Peyer's patch (tissue), 4 donors: ENCODE measurements around the gene PRPS1L1. TPM values are rescaled to one million over a fixed set of nuclear protein-coding genes. Genes with fewer than 3 reads are reported as not detected.

Experiments used
- DNase-seq, 3 donors: peaks; one replicate each; pipeline ENCODE4 v3.0.0-alpha.2; 2017 to 2019
- H3K27ac ChIP-seq, 4 donors: fragments of 200-600 bp; sonication (generic); one replicate each; pipeline ENCODE4 v1.5.1; 2016 to 2019
- H3K27me3 ChIP-seq, 2 donors: fragments of 200-600 bp; sonication (generic); one replicate each; pipeline ENCODE4 v1.5.1; 2019
- H3K36me3 ChIP-seq, 3 donors: fragments of 200-600 bp; sonication (generic); one replicate each; pipeline ENCODE4 v1.5.1; 2016 to 2019
- H3K4me1 ChIP-seq, 4 donors: fragments of 200-600 bp; sonication (generic); one replicate each; pipeline ENCODE4 v1.5.1; 2016 to 2019
- H3K4me3 ChIP-seq, 4 donors: fragments of 200-600 bp; sonication (generic); 1 replicate in 3 of 4; 2 replicates in 1 of 4; pipeline ENCODE4 v1.5.1; 2016 to 2019; ENCODE audit warnings: mild to moderate bottlenecking in 1 of 4
- H3K9me3 ChIP-seq, 4 donors: fragments of 200-600 bp; sonication (generic); one replicate each; pipeline ENCODE4 v1.5.1; 2016 to 2019; ENCODE audit warnings: mild to moderate bottlenecking in 1 of 4
- POLR2A ChIP-seq, 2 donors: fragments of 450-650 bp; IDR thresholded peaks; one replicate each; pipeline ENCODE4 v1.5.1; 2017; ENCODE audit warnings: antibody characterized with exemption in 2 of 2, mild to moderate bottlenecking in 2 of 2, moderate library complexity in 2 of 2
- total RNA-seq, 4 donors: library from RNA; depleted of rRNA; stranded (reverse); fragments of >200 nt; gene quantifications; one replicate each; pipeline ENCODE4 v1.1.0, GENCODE V29; 2016
- TF ChIP-seq, protein P1 (sequence below), 6 experiments: fragments of 450-650 bp in 4 of 6; fragments of 200-600 bp in 2 of 6; sonication (generic) in 1 of 6; IDR thresholded peaks; one replicate each; pipeline ENCODE4 v1.5.1; 2017 to 2019; ENCODE audit warnings: antibody characterized with exemption in 6 of 6, mild to moderate bottlenecking in 3 of 6, moderate library complexity in 1 of 6

PRPS1L1 gene
- total RNA-seq, 4 donors from 2014 or later, result not detected

DNA sequence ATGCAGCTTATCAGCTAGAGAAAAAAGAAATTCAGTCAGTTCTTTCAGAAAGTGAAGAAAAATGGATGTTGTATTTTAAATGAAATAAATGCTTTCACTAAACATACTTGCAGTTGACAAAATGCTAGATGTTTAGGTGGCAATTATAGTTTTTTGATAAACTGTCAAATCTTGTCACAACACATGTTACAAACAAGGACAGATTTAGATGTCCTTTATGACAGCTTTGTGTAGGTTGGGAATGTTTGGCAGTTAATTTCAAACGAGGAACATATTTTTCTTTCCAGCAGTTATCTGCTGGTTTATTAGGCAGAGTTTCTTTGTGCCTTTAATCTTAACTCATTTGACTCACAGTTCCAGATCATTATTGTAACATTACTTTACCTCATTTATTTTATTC is 3.1 kb upstream of the PRPS1L1 start:
- H3K9me3 ChIP-seq, result no peaks in the 10 kb centered on the region
- H3K4me1 ChIP-seq, result no peaks in the 10 kb centered on the region
- H3K36me3 ChIP-seq, result no peaks in the 10 kb centered on the region
- DNase-seq, result no peak
- H3K27me3 ChIP-seq, result no peaks in the 10 kb centered on the region
- no peak overlapping the region for H3K4me3 ChIP-seq
- H3K27ac ChIP-seq, result no peak overlapping the region
- TF ChIP-seq, protein P1, sequence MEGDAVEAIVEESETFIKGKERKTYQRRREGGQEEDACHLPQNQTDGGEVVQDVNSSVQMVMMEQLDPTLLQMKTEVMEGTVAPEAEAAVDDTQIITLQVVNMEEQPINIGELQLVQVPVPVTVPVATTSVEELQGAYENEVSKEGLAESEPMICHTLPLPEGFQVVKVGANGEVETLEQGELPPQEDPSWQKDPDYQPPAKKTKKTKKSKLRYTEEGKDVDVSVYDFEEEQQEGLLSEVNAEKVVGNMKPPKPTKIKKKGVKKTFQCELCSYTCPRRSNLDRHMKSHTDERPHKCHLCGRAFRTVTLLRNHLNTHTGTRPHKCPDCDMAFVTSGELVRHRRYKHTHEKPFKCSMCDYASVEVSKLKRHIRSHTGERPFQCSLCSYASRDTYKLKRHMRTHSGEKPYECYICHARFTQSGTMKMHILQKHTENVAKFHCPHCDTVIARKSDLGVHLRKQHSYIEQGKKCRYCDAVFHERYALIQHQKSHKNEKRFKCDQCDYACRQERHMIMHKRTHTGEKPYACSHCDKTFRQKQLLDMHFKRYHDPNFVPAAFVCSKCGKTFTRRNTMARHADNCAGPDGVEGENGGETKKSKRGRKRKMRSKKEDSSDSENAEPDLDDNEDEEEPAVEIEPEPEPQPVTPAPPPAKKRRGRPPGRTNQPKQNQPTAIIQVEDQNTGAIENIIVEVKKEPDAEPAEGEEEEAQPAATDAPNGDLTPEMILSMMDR (IDR thresholded peaks at IDR 0.05), result no peak
- TF ChIP-seq POLR2A (IDR thresholded peaks at IDR 0.05), result no peak

DNA sequence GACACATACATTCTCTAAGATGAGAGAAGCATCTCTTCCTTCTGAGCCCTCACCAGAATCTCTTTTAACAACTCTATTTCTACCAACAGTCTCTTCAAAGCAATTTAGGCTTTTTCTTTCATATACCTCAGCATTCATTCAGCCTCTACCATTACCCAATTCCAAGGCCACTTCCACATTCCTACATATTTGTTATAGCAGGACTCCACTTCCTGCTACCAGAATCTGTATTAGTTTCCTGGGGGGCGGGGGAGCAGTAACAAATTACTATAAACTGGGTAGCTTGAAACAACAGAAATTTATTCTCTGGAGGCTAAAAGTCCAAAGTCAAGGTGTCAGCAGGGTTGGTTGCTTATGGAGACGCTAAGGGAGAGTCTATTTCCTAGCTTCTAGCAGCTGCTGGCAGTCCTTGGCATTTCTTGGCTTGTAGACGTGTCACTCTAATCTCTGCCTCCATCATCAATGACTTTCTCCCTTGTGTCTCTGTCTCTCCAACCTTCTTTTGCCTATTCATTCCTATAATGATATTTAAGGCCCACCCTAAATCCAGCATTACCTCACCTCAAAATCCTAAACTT is 7.4 kb downstream of the PRPS1L1 start:
- Histone ChIP-seq H3K4me3 (no peak overlapping the region), H3K4me1 (peaks cover 0 to 14% (median 0%) of the 10 kb centered on the region in 4 donors), H3K9me3 (no peaks in the 10 kb centered on the region), H3K27me3 (no peaks in the 10 kb centered on the region), H3K36me3 (no peaks in the 10 kb centered on the region), H3K27ac (peak overlapping the region in 1 of 4 donors; percentile 10)
- no peak for DNase-seq
- no peak for TF ChIP-seq POLR2A (IDR thresholded peaks at IDR 0.05)
- TF ChIP-seq, protein P1 (IDR thresholded peaks at IDR 0.05), result no peak

DNA sequence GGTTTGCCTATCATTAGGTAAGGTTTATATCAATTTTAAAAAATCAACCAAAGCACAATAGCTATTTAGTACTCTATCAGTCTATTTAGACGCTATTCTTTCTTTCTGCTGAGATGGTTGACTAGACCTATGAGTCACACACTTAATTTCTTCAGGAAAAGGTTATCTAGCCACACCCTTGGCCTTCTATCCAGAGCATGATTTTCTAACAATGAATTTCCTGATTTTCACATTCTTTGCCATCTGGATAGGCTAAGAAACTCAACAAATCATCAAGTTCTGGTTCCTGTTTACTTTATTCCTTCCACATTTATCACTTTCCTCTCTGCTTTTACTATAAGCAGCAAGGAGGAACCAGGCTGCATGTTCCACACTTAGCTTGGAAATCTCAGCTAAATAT is 8.1 kb downstream of the PRPS1L1 start:
- Histone ChIP-seq H3K9me3 (no peaks in the 10 kb centered on the region), H3K4me1 (peaks cover 0 to 14% (median 0%) of the 10 kb centered on the region in 4 donors), H3K27ac (no peak overlapping the region), H3K4me3 (no peak overlapping the region), H3K27me3 (no peaks in the 10 kb centered on the region), H3K36me3 (no peaks in the 10 kb centered on the region)
- DNase-seq, result no peak
- no peak for TF ChIP-seq POLR2A (IDR thresholded peaks at IDR 0.05)

DNA sequence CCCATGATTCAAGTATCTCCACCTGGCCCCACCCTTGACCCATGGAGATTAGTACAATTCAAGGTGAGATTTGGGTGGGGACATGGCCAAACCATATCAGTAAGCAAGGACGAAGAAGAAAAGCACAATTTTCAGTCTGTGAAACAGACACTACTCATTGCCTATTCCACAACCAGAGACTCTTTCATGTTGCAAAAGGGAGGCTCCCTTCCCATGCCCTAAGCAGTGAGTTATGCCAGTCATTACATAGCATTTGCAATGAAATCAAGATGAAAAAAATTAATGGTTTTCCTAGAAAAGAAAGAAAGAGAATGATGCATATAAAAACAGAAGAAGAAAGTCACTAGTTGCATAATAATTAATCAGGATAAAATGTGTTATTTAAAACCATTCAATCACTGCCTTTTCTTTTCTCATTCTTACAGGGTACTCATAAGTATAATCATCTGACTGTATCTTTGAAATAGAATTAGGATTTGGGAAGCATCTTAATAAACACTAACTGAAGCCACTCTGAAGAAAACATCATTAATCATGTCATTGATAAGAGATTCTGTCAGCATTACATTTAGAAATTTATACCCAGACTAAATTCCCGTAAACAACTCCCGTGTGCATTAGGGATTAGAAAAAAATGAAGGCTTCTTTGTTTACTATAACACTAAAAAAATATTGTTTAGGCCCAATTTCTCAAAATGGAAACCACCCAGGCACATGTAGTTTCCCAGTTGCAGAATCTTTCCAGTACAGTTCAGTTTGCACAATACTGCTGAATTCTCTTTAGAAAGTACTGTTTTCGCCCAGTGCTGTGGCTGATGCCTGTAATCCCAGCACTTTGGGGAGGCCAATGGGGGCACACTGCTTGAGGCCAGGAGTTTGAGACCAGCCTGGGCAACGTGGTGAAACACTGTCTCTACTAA is 9.1 kb downstream of the PRPS1L1 start:
- TF ChIP-seq POLR2A (IDR thresholded peaks at IDR 0.05), result no peak
- TF ChIP-seq, protein P1 (IDR thresholded peaks at IDR 0.05), result no peak
- H3K27me3 ChIP-seq, result no peaks in the 10 kb centered on the region
- no peaks in the 10 kb centered on the region for H3K9me3 ChIP-seq
- no peaks in the 10 kb centered on the region for H3K36me3 ChIP-seq
- peaks cover 0 to 14% (median 0%) of the 10 kb centered on the region in 4 donors for H3K4me1 ChIP-seq
- no peak for DNase-seq
- no peak overlapping the region for H3K27ac ChIP-seq
- no peak overlapping the region for H3K4me3 ChIP-seq

DNA sequence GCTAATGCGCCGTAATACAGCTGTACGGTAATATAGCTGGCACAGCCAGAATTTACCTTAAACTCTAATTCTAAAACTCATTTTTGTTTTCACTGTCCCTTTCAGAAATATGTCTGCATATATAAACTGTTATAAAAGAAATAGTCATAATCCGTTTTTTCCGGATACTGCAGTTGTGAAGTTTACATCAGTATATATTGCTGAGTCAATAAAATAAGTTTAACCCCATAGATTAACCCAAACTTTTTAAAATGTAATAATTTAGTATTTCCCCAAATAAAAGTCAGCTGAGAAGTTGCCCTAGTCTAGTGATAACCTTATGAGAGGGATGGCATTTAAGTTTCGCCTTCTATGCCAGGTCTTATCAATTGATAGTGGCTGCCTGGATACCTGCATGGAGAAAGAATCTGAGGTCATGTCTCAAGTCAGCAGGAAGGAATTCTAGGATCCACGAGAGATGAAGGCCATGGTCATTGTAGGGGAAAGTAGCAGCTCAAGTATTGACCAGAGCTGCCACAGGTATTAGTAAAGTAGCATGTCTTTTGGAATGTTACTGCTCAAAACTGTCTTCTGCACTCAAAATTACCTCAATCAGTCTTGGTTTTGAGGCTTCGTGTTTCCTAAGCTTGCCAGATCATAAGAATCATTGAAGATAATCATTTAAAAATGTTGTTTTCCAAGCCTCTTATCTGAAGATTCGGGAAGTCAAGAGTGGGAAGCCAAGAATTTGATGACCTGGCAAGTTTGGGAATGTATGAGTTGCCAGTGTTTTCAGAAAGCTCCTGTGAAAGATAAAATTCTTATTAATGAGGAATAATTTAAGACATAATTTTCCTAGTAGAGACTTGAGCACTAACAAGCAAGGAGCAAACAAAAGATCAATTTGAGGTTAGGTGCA is 10.8 kb downstream of the PRPS1L1 start:
- Histone ChIP-seq H3K4me1 (peaks cover 0 to 14% (median 0%) of the 10 kb centered on the region in 4 donors), H3K9me3 (no peaks in the 10 kb centered on the region), H3K27ac (no peak overlapping the region), H3K4me3 (no peak overlapping the region), H3K27me3 (no peaks in the 10 kb centered on the region), H3K36me3 (no peaks in the 10 kb centered on the region)
- TF ChIP-seq, protein P1 (IDR thresholded peaks at IDR 0.05), result no peak
- no peak for TF ChIP-seq POLR2A (IDR thresholded peaks at IDR 0.05)
- DNase-seq, result no peak
